ENCODE measurements around the gene IL10RB.
"Not testable (repeated sequence)": the region's sequence is repeated elsewhere in the genome, so short reads cannot be mapped to it uniquely, and the experiment has no call there.

The IL10RB gene

GRCh38 chr21:33241846-33242245 lies 24.3 kb upstream of the IL10RB start:
- TF ChIP-seq CTCF (IDR thresholded peaks at IDR 0.05; ENCODE audit: control insufficient read depth, extremely low read depth, insufficient read depth), result no peak
- no peak overlapping the region for H3K4me3 ChIP-seq (ENCODE audit: low read depth, low read length)
- DNase-seq (ENCODE audit: low read depth), result no peak

- not testable (repeated sequence) for DNase-seq (ENCODE audit: low read depth)
Observed at GRCh38 chr21:33242846-33243245, 23.3 kb upstream of the IL10RB start.

GRCh38 chr21:33244082-33244778 lies 21.9 kb upstream of the IL10RB start:
- no peak for DNase-seq (ENCODE audit: low read depth)
- no peak for TF ChIP-seq CTCF (IDR thresholded peaks at IDR 0.05; ENCODE audit: control insufficient read depth, extremely low read depth, insufficient read depth)
- H3K4me3 ChIP-seq (ENCODE audit: low read depth, low read length), result no peak overlapping the region

More at GRCh38 chr21:33242846-33243245, 23.3 kb upstream of the IL10RB start:
- not testable (repeated sequence) for H3K4me3 ChIP-seq (ENCODE audit: low read depth, low read length)

GRCh38 chr21:33244779-33245105 lies 21.4 kb upstream of the IL10RB start:
- no peak overlapping the region for H3K4me3 ChIP-seq (ENCODE audit: low read depth, low read length)
- no peak for TF ChIP-seq CTCF (IDR thresholded peaks at IDR 0.05; ENCODE audit: control insufficient read depth, extremely low read depth, insufficient read depth)
- DNase-seq (ENCODE audit: low read depth), result no peak

GRCh38 chr21:33245289-33245918 lies 20.8 kb upstream of the IL10RB start:
- no peak overlapping the region for H3K4me3 ChIP-seq (ENCODE audit: low read depth, low read length)
- no peak for TF ChIP-seq CTCF (IDR thresholded peaks at IDR 0.05; ENCODE audit: control insufficient read depth, extremely low read depth, insufficient read depth)
- DNase-seq (ENCODE audit: low read depth), result no peak

GRCh38 chr21:33246506-33246905 lies 19.7 kb upstream of the IL10RB start:
- DNase-seq (ENCODE audit: low read depth), result no peak
- H3K4me3 ChIP-seq (ENCODE audit: low read depth, low read length), result no peak overlapping the region
- TF ChIP-seq CTCF (IDR thresholded peaks at IDR 0.05; ENCODE audit: control insufficient read depth, extremely low read depth, insufficient read depth), result no peak

GRCh38 chr21:33246963-33247362 lies 19.2 kb upstream of the IL10RB start:
- H3K4me3 ChIP-seq (ENCODE audit: low read depth, low read length), result no peak overlapping the region
- TF ChIP-seq CTCF (IDR thresholded peaks at IDR 0.05; ENCODE audit: control insufficient read depth, extremely low read depth, insufficient read depth), result no peak
- no peak for DNase-seq (ENCODE audit: low read depth)
